Astrocyte of the cerebellum (primary cell): ENCODE results near the gene PCDH15.

Experiments
- DNase-seq: peaks from one replicate; pipeline ENCODE4 v3.0.0-alpha.2; 2011; ENCODE audit warnings: low read depth
- H3K4me3 ChIP-seq: 2 replicates; pipeline ENCODE4 v1.5.1; 2011; ENCODE audit warnings: mild to moderate bottlenecking, low read depth, low read length, moderate library complexity
- CTCF ChIP-seq: IDR thresholded peaks from 2 replicates; pipeline ENCODE4 v1.5.1; 2012; ENCODE audit warnings: low read length, low read depth, moderate library complexity, mild to moderate bottlenecking; ENCODE audit errors: missing control alignments
- in situ Hi-C: cut with HindIII; loops from 2 replicates; pipeline ENCODE4 v1.10.0; 2017; ENCODE audit warnings: low sequenced_read_pairs

The PCDH15 gene

DNA sequence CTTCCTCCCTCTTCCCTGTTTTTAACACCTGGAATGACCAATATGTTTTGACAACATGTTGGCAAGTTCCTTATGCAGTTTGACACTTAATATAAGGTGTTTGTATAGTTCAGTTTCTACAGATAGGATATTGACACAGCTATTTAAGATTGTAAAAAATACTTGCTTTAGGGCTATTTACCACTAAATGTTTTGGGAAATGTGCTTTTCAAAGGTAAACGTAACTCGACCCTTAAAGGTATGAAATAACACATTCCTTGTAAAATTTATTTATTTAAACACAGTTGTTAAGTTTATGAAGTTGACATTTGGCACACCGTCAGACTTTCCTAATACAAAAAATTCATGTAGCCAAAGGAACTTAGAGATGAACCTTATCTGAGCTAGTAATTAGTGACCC, 817.6 kb downstream of the PCDH15 start:
- TF ChIP-seq CTCF = no peak
- in situ Hi-C loops = no loop called here
- DNase-seq = no peak
- H3K4me3 ChIP-seq = no peak overlapping the region

DNA sequence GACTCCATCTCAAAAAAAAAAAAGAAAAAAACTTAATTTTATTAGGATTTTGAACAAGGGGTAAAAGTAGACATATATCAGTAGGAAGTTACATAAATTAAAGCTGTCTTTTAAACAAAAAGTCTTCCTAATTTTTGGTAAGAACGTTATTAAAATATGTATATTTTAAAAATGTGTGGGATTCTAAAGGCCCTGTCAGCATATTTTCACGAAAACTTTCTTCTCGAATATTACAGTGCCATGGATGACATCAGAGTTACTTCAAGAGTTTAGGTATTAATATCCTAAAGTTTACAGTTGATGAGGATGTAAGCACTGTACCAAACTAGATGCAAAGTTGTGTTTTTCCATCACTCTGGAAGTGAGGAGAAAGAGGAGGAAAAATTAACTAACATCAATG, 820.8 kb downstream of the PCDH15 start:
- no peak for TF ChIP-seq CTCF
- in situ Hi-C loops = no loop called here

GRCh38 chr10:53978301-53978700, 822.7 kb downstream of the PCDH15 start:
- in situ Hi-C loops = no loop called here

More for the DNA sequence above, 820.8 kb downstream of the PCDH15 start:
- H3K4me3 ChIP-seq = no peak overlapping the region
- no peak for DNase-seq

DNA sequence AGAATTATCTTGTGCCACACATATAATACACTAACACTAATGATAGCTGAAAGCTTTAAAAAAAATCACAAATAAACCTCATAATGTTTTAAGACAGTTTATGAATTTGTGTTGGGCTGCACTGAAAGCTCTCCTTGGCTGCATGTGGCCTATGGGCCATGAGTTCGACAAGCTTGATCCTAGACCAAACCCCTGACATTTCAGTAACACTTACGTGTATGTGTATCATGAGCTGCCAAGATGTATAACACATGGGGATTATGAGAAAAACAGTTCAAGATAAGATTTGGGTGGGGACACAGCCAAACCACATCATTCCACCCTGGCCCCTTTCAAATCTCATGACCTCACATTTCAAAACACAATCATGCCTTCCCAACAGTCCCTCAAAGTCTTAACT, 823.8 kb downstream of the PCDH15 start:
- DNase-seq = no peak
- TF ChIP-seq CTCF = no peak
- H3K4me3 ChIP-seq = no peak overlapping the region
- in situ Hi-C loops = no loop called here

More at GRCh38 chr10:53978301-53978700, 822.7 kb downstream of the PCDH15 start:
- no peak for TF ChIP-seq CTCF
- no peak for DNase-seq
- H3K4me3 ChIP-seq = no peak overlapping the region

GRCh38 chr10:53957401-53957800, 843.6 kb downstream of the PCDH15 start:
- no peak overlapping the region for H3K4me3 ChIP-seq
- no peak for DNase-seq
- TF ChIP-seq CTCF = no peak
- in situ Hi-C loops = no loop called here

DNA sequence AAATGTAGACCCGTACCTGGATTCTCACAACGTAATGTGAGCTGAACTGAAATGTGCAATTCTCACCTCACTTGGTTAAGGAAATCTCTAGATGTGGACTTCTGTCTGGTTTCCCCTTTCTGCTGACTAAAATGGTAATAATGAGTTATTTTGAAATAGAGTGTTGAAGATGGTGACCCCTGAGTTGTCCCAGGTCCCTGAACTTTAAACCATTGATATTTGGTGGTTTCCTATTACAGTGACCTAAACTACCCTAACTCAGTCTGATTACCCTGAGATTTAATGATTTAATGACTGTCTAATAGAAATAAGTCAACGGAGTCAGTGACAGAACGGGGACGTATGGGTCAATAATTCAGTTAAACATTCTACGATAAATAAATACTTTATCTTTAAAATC, 845.9 kb downstream of the PCDH15 start:
- no peak for DNase-seq
- no peak for TF ChIP-seq CTCF
- H3K4me3 ChIP-seq = no peak overlapping the region
- in situ Hi-C loops = no loop called here
